ENCODE measurements around the gene VIM.

Gene VIM

DNA sequence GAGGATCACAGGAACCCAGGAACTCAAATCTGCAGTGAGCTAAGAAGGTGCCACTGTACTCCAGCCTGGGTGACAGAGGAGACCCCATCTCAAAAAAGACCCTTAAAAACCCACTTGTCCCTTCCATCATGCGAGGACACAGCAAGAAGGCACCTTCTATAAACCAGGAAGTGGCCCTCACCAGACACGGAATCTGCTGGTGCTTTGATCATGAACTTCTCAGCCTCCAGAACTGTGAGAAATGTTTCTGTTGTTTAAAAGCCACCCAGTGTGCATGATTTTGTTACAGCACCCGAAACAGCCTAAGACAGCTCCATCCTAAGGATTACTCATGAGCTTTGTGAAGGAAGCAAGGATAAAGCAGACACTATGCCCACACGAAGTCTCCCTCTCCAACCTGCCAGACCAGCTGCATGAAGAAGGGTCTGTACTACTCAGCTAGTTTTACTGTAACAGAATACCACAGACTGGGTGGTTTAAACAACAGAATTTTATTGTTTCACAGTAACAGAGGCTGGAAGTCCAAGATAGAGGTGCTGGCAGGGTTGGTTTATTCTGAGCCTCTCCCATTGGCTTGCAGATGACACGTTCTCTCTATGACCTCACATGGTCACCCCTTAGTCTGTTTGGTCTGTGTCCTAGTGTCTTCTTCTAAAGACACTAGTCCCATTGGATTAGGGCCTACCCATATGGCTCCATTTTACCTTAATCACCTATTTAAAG is 13.7 kb downstream of the VIM start:
- H2AFZ ChIP-seq (ENCODE audit: low read depth), result no peak overlapping the region

DNA sequence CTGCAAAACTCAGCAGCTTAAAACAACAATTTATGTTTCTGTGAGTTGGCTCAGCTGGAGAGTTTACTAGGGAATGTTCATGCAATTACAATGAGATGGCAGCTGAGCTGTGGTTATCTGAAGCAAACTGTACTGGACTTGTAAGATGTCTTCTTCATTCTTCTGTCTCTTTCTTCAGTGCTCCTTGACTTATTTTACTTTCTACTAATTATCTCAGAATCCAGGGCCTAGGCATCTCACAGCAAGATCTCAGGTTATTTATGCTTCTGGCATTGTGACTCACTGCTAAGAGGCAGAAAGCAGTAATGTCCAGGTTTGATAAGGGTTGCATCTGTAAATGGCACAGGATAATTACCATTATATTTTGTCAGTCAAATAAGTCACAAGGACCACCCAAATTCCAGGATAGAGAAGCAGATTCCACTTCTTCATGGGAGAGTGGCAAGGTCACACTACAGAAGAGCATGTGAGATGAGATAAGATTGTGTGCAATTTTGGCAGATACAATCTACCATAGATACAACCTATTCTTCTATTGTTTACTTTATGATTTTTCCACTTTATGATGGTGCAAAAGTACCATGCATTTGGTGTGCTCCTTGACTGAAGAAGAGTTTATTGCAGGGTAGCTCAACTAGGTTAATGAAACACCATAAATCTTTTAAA is 16.8 kb downstream of the VIM start:
- H3K27ac ChIP-seq, result no peak overlapping the region
- H3K9ac ChIP-seq, result no peak overlapping the region
- no peaks in the 10 kb centered on the region for H4K20me1 ChIP-seq (ENCODE audit: insufficient read depth)
- H2AFZ ChIP-seq (ENCODE audit: low read depth), result no peak overlapping the region
- no peaks in the 10 kb centered on the region for H3K79me2 ChIP-seq (ENCODE audit: insufficient read depth, low read depth)
- H3K4me1 ChIP-seq (ENCODE audit: low read depth, poor library complexity, severe bottlenecking), result no peaks in the 10 kb centered on the region
- no peak overlapping the region for H3K4me3 ChIP-seq (IDR thresholded peaks at IDR 0.05; ENCODE audit: insufficient read depth, low read depth, low read length)
- no peaks in the 10 kb centered on the region for H3K36me3 ChIP-seq (ENCODE audit: insufficient read depth)
- no peaks in the 10 kb centered on the region for H3K27me3 ChIP-seq (ENCODE audit: insufficient read depth, low read depth)
- TF ChIP-seq, protein P1, sequence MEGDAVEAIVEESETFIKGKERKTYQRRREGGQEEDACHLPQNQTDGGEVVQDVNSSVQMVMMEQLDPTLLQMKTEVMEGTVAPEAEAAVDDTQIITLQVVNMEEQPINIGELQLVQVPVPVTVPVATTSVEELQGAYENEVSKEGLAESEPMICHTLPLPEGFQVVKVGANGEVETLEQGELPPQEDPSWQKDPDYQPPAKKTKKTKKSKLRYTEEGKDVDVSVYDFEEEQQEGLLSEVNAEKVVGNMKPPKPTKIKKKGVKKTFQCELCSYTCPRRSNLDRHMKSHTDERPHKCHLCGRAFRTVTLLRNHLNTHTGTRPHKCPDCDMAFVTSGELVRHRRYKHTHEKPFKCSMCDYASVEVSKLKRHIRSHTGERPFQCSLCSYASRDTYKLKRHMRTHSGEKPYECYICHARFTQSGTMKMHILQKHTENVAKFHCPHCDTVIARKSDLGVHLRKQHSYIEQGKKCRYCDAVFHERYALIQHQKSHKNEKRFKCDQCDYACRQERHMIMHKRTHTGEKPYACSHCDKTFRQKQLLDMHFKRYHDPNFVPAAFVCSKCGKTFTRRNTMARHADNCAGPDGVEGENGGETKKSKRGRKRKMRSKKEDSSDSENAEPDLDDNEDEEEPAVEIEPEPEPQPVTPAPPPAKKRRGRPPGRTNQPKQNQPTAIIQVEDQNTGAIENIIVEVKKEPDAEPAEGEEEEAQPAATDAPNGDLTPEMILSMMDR (conservative IDR thresholded peaks at IDR 0.05; ENCODE audit: low read depth, low read length), result no peak
- H3K4me2 ChIP-seq, result no peak overlapping the region

More for the DNA sequence above, 13.7 kb downstream of the VIM start:
- Histone ChIP-seq H3K36me3 (ENCODE audit: insufficient read depth) (peaks cover 10% of the 10 kb centered on the region; the same call in 1 of the 2 replicates), H4K20me1 (ENCODE audit: insufficient read depth) (0 out of 2 replicates have a peak, but pooled peaks cover 2% of the 10 kb centered on the region), H3K4me3 (IDR thresholded peaks at IDR 0.05; ENCODE audit: insufficient read depth, low read depth, low read length) (no peak overlapping the region), H3K4me1 (ENCODE audit: low read depth, poor library complexity, severe bottlenecking) (peaks cover 7% of the 10 kb centered on the region), H3K79me2 (ENCODE audit: insufficient read depth, low read depth) (no peaks in the 10 kb centered on the region), H3K9ac (no peak overlapping the region), H3K27ac (no peak overlapping the region), H3K27me3 (ENCODE audit: insufficient read depth, low read depth) (no peaks in the 10 kb centered on the region), H3K4me2 (no peak overlapping the region)
- TF ChIP-seq, protein P1 (conservative IDR thresholded peaks at IDR 0.05; ENCODE audit: low read depth, low read length), result no peak

DNA sequence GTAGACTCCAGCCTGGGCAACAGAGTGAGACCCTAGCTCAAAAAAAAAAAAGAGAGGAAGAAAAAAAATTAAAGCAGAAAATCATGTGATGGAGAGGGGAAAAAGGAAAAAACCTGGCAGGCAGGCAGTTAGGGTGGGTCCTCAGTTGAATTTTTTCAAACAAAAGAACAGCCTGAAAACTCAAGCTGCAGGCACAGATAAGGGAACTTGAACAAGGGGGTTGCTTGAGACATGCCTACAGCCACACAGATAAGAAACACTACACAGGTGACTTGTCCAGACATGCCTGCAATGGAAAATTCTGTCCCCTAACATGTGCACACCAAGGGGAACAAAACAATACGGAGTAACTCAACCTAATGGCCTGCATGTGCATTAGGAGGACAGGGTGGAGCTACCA is 19.2 kb downstream of the VIM start:
- TF ChIP-seq, protein P1 (conservative IDR thresholded peaks at IDR 0.05; ENCODE audit: low read depth, low read length), result no peak
- Histone ChIP-seq H4K20me1 (ENCODE audit: insufficient read depth) (no peaks in the 10 kb centered on the region), H3K4me3 (IDR thresholded peaks at IDR 0.05; ENCODE audit: insufficient read depth, low read depth, low read length) (no peak overlapping the region), H3K4me1 (ENCODE audit: low read depth, poor library complexity, severe bottlenecking) (no peaks in the 10 kb centered on the region), H3K36me3 (ENCODE audit: insufficient read depth) (no peaks in the 10 kb centered on the region), H2AFZ (ENCODE audit: low read depth) (no peak overlapping the region), H3K79me2 (ENCODE audit: insufficient read depth, low read depth) (no peaks in the 10 kb centered on the region), H3K4me2 (no peak overlapping the region), H3K27me3 (ENCODE audit: insufficient read depth, low read depth) (no peaks in the 10 kb centered on the region), H3K9ac (no peak overlapping the region), H3K27ac (no peak overlapping the region)

DNA sequence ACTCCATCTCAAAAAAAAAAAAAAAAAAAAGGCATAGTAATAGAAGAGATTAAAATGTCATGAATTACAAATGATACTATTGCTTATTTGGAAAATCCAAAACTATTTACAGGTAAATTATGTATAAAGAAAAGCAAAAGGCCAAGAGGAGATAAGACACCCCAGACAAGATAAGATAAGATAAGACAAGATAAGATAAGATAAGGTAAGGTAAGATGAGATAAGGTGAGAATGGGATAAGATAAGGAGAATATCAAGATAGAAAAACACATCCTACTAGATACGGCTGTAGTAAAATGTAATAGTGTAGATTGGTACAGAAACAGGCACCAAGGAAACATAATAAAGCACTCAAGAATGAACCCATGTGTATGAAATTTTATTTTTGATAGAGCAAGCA is 20.9 kb downstream of the VIM start:
- Histone ChIP-seq H3K4me2 (no peak overlapping the region), H3K36me3 (ENCODE audit: insufficient read depth) (no peaks in the 10 kb centered on the region), H3K79me2 (ENCODE audit: insufficient read depth, low read depth) (no peaks in the 10 kb centered on the region), H3K27me3 (ENCODE audit: insufficient read depth, low read depth) (no peaks in the 10 kb centered on the region), H3K9ac (no peak overlapping the region), H3K4me1 (ENCODE audit: low read depth, poor library complexity, severe bottlenecking) (no peaks in the 10 kb centered on the region), H3K27ac (no peak overlapping the region), H4K20me1 (ENCODE audit: insufficient read depth) (no peaks in the 10 kb centered on the region), H2AFZ (ENCODE audit: low read depth) (no peak overlapping the region), H3K4me3 (IDR thresholded peaks at IDR 0.05; ENCODE audit: insufficient read depth, low read depth, low read length) (no peak overlapping the region)
- TF ChIP-seq, protein P1 (conservative IDR thresholded peaks at IDR 0.05; ENCODE audit: low read depth, low read length), result no peak
